Measurements from ENCODE around the gene DNAJC10. TPM values are rescaled to one million over a fixed set of nuclear protein-coding genes. Genes with fewer than 3 reads are reported as not detected.

DNAJC10 gene
- total RNA-seq, result 45.3 and 56.9 TPM in 2 replicates

DNA sequence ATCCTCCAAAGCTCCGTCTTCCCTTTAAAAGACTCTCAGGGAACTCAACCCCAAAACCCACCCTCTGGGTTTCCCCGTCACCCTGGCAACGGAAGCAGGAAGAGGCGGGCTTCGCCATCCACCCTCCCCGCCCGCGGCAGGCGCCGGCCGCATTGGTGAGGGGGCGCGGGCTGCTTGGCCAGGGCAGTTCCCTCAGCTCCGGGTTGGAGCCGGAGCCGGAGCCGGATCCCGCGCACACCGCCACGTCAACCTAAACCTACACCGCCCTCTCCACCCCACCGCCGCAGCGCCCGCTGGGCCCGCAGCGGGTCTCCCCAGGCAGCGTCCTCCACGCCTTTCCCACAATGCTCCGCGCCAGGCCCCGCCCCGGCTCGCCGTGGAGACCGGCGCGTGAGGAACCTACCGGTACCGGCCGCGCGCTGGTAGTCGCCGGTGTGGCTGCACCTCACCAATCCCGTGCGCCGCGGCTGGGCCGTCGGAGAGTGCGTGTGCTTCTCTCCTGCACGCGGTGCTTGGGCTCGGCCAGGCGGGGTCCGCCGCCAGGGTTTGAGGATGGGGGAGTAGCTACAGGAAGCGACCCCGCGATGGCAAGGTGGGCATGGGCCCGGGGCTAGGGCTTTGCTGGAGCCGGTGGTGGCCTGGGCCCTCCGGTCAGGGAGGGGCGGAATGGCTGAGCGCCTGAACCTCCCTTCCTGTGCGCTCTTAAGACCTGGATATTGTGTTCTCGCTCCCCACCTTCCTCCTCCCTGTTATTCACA, at the start of gene DNAJC10:
TSS of gene DNAJC10 (plus strand) at position 366 of the 758 bp plus-strand sequence. CDS start 1,830 bp downstream, outside the sequence.

Other genes with a start within 250 kb of the DNAJC10 start
- under 0.01 and 0.38 TPM in 2 replicates for gene FRZB, start 150.4 kb downstream of the DNAJC10 start, total RNA-seq